ACC112 (cell line): ENCODE data around the gene ANK3.
"Not testable (repeated sequence)": the region's sequence is repeated elsewhere in the genome, so short reads cannot be mapped to it uniquely, and the experiment has no call there.

Source experiments
- H2AFZ ChIP-seq: fragments of 200-600 bp; sonication (generic); one replicate; pipeline ENCODE4 v1.6.0; 2017; ENCODE audit warnings: antibody characterized with exemption, low read length; ENCODE audit not compliant: unreplicated experiment
- H3K27ac ChIP-seq: fragments of 200-600 bp; sonication (generic); 2 replicates; pipeline ENCODE4 v1.5.1; 2014; ENCODE audit warnings: low read depth, mild to moderate bottlenecking, antibody characterized with exemption, low read length, moderate library complexity
- H3K27me3 ChIP-seq: fragments of 200-600 bp; sonication (generic); 2 replicates; pipeline ENCODE4 v1.6.1; 2014; ENCODE audit warnings: mild to moderate bottlenecking, antibody characterized with exemption, low read length, moderate library complexity, mixed read lengths; ENCODE audit not compliant: insufficient read depth
- H3K36me3 ChIP-seq: fragments of 200-600 bp; sonication (generic); 2 replicates; pipeline ENCODE4 v1.6.1; 2016; ENCODE audit warnings: mild to moderate bottlenecking, antibody characterized with exemption, low read length, moderate library complexity, mixed read lengths; ENCODE audit not compliant: insufficient read depth
- H3K4me1 ChIP-seq: fragments of 200-600 bp; sonication (generic); one replicate; pipeline ENCODE4 v1.6.1; 2016; ENCODE audit warnings: low read length, mixed read lengths; ENCODE audit not compliant: insufficient read depth, unreplicated experiment, control insufficient read depth
- H3K4me3 ChIP-seq: fragments of 200-600 bp; sonication (generic); 2 replicates; pipeline ENCODE4 v1.5.1; 2014; ENCODE audit warnings: mild to moderate bottlenecking, low read depth, low read length
- H3K79me2 ChIP-seq: fragments of 200-600 bp; sonication (generic); one replicate; pipeline ENCODE4 v1.6.0; 2016; ENCODE audit warnings: low read length; ENCODE audit not compliant: control insufficient read depth, unreplicated experiment, insufficient read depth

Gene ANK3

GRCh38 chr10:60035375-60035774 lies 354.3 kb downstream of the ANK3 start:
- not testable (repeated sequence) for H3K4me3 ChIP-seq, H3K27me3 ChIP-seq, H3K36me3 ChIP-seq, H3K79me2 ChIP-seq, H2AFZ ChIP-seq, H3K27ac ChIP-seq
- peaks cover 13% of the 10 kb centered on the region for H3K4me1 ChIP-seq

- Histone ChIP-seq H3K36me3 (no peaks in the 10 kb centered on the region), H2AFZ (no peak overlapping the region), H3K79me2 (no peaks in the 10 kb centered on the region), H3K4me1 (peaks cover 13% of the 10 kb centered on the region), H3K27ac (no peak overlapping the region), H3K4me3 (no peak overlapping the region), H3K27me3 (no peaks in the 10 kb centered on the region)
Observed at GRCh38 chr10:60032723-60033122, 357.0 kb downstream of the ANK3 start.

GRCh38 chr10:60031664-60032063 lies 358.0 kb downstream of the ANK3 start:
- Histone ChIP-seq H3K27ac (no peak overlapping the region), H2AFZ (no peak overlapping the region)

GRCh38 chr10:60031183-60031582 lies 358.5 kb downstream of the ANK3 start:
- Histone ChIP-seq H3K4me3 (no peak overlapping the region), H3K27ac (no peak overlapping the region), H2AFZ (no peak overlapping the region), H3K36me3 (no peaks in the 10 kb centered on the region), H3K4me1 (peaks cover 13% of the 10 kb centered on the region), H3K79me2 (no peaks in the 10 kb centered on the region), H3K27me3 (peaks cover 6% of the 10 kb centered on the region; the same call in 1 of the 2 replicates)

More at GRCh38 chr10:60031664-60032063, 358.0 kb downstream of the ANK3 start:
- Histone ChIP-seq H3K4me1 (peaks cover 13% of the 10 kb centered on the region), H3K36me3 (no peaks in the 10 kb centered on the region), H3K79me2 (no peaks in the 10 kb centered on the region), H3K27me3 (0 out of 2 replicates have a peak, but pooled peaks cover 3% of the 10 kb centered on the region), H3K4me3 (no peak overlapping the region)

- no peaks in the 10 kb centered on the region for H3K36me3 ChIP-seq
- H2AFZ ChIP-seq, result peak overlapping the region; percentile 9
- H3K27me3 ChIP-seq, result peaks cover 23% of the 10 kb centered on the region; the same call in 1 of the 2 replicates
- H3K79me2 ChIP-seq, result no peaks in the 10 kb centered on the region
- H3K27ac ChIP-seq, result no peak overlapping the region
- H3K4me1 ChIP-seq, result peaks cover 13% of the 10 kb centered on the region
- H3K4me3 ChIP-seq, result no peak overlapping the region
Observed at GRCh38 chr10:60029475-60029874, 360.2 kb downstream of the ANK3 start.

GRCh38 chr10:60028081-60028480 lies 361.6 kb downstream of the ANK3 start:
- Histone ChIP-seq H3K27ac (no peak overlapping the region), H3K4me1 (peaks cover 13% of the 10 kb centered on the region), H3K4me3 (no peak overlapping the region), H2AFZ (no peak overlapping the region), H3K79me2 (no peaks in the 10 kb centered on the region), H3K36me3 (no peaks in the 10 kb centered on the region), H3K27me3 (peaks cover 27% of the 10 kb centered on the region; the same call in 1 of the 2 replicates)

- no peak overlapping the region for H3K27ac ChIP-seq
- peaks cover 32% of the 10 kb centered on the region; the same call in 1 of the 2 replicates for H3K27me3 ChIP-seq
- no peaks in the 10 kb centered on the region for H3K36me3 ChIP-seq
- H2AFZ ChIP-seq, result no peak overlapping the region
- no peaks in the 10 kb centered on the region for H3K79me2 ChIP-seq
- no peak overlapping the region for H3K4me3 ChIP-seq
- H3K4me1 ChIP-seq, result no peaks in the 10 kb centered on the region
Observed at GRCh38 chr10:60025279-60025678, 364.4 kb downstream of the ANK3 start.

- Histone ChIP-seq H3K79me2 (no peaks in the 10 kb centered on the region), H3K27me3 (peaks cover 32% of the 10 kb centered on the region; the same call in 1 of the 2 replicates)
Observed at GRCh38 chr10:60024506-60024905, 365.2 kb downstream of the ANK3 start.

GRCh38 chr10:60023155-60023877 lies 366.4 kb downstream of the ANK3 start:
- Histone ChIP-seq H3K4me1 (no peaks in the 10 kb centered on the region), H3K36me3 (no peaks in the 10 kb centered on the region), H3K4me3 (no peak overlapping the region), H3K27me3 (peaks cover 37% of the 10 kb centered on the region; the same call in 1 of the 2 replicates), H2AFZ (no peak overlapping the region), H3K27ac (no peak overlapping the region), H3K79me2 (no peaks in the 10 kb centered on the region)

More at GRCh38 chr10:60024506-60024905, 365.2 kb downstream of the ANK3 start:
- Histone ChIP-seq H3K36me3 (no peaks in the 10 kb centered on the region), H3K4me3 (no peak overlapping the region), H3K27ac (no peak overlapping the region), H3K4me1 (no peaks in the 10 kb centered on the region), H2AFZ (no peak overlapping the region)

- Histone ChIP-seq H3K27me3 (peaks cover 32% of the 10 kb centered on the region; the same call in 1 of the 2 replicates), H3K4me1 (no peaks in the 10 kb centered on the region), H3K36me3 (no peaks in the 10 kb centered on the region), H3K27ac (no peak overlapping the region), H3K79me2 (no peaks in the 10 kb centered on the region), H3K4me3 (no peak overlapping the region), H2AFZ (no peak overlapping the region)
Observed at GRCh38 chr10:60021361-60021760, 368.3 kb downstream of the ANK3 start.

- Histone ChIP-seq H2AFZ (no peak overlapping the region), H3K4me1 (no peaks in the 10 kb centered on the region), H3K4me3 (no peak overlapping the region), H3K79me2 (no peaks in the 10 kb centered on the region), H3K27me3 (peaks cover 19% of the 10 kb centered on the region; the same call in 1 of the 2 replicates), H3K27ac (no peak overlapping the region), H3K36me3 (no peaks in the 10 kb centered on the region)
Observed at GRCh38 chr10:60016794-60017193, 372.9 kb downstream of the ANK3 start.
